Liver (tissue), 9 donors: ENCODE measurements around the gene PAX7. TPM values are rescaled to one million over a fixed set of nuclear protein-coding genes. Genes with fewer than 3 reads are reported as not detected.

Experiments
- DNase-seq: peaks from one replicate; pipeline ENCODE4 v3.0.0-alpha.2; 2017; ENCODE audit warnings: low spot score
- H3K27ac ChIP-seq, 2 donors: one replicate each; pipeline ENCODE4 v1.7.0; 2013; ENCODE audit warnings: inconsistent platforms in 2 of 2, low read length in 2 of 2, control low read depth in 1 of 2, low read depth in 1 of 2, mild to moderate bottlenecking in 1 of 2
- H3K27me3 ChIP-seq, 4 donors: one replicate each; pipeline versions ENCODE4 v1.6.1 to v1.7.0; 2013; ENCODE audit warnings: low read length in 3 of 4, inconsistent platforms in 1 of 4, mild to moderate bottlenecking in 1 of 4, moderate library complexity in 1 of 4; ENCODE audit not compliant: control insufficient read depth in 4 of 4, insufficient read depth in 4 of 4
- H3K36me3 ChIP-seq, 4 donors: one replicate each; pipeline versions ENCODE4 v1.6.1 to v1.7.0; 2013; ENCODE audit warnings: low read length in 3 of 4, mild to moderate bottlenecking in 3 of 4, low read depth in 1 of 4, moderate library complexity in 1 of 4; ENCODE audit not compliant: control insufficient read depth in 4 of 4, insufficient read depth in 3 of 4
- H3K4me1 ChIP-seq, 4 donors: one replicate each; pipeline versions ENCODE4 v1.6.1 to v1.7.0; 2013; ENCODE audit warnings: low read length in 3 of 4, mild to moderate bottlenecking in 3 of 4, moderate library complexity in 1 of 4; ENCODE audit not compliant: control insufficient read depth in 4 of 4, insufficient read depth in 4 of 4
- H3K4me3 ChIP-seq, 3 donors: one replicate each; pipeline versions ENCODE4 v1.6.1 to v1.7.0; 2013; ENCODE audit warnings: low read length in 3 of 3, control low read depth in 1 of 3, low read depth in 1 of 3, mild to moderate bottlenecking in 1 of 3
- H3K9ac ChIP-seq, 2 donors: one replicate each; pipeline ENCODE4 v1.7.0; 2013; ENCODE audit warnings: low read length in 2 of 2, mild to moderate bottlenecking in 2 of 2, moderate library complexity in 2 of 2, control low read depth in 1 of 2, low read depth in 1 of 2
- H3K9me3 ChIP-seq, 4 donors: one replicate each; pipeline versions ENCODE4 v1.6.1 to v1.7.0; 2013; ENCODE audit warnings: low read length in 3 of 4; ENCODE audit not compliant: control insufficient read depth in 4 of 4
- ATF3 ChIP-seq: IDR thresholded peaks from 2 replicates; pipeline ENCODE4 v1.6.1; 2016; ENCODE audit warnings: antibody characterized with exemption
- CTCF ChIP-seq: fragments of 150-350 bp; IDR thresholded peaks from 2 replicates; pipeline ENCODE4 v1.5.1; 2017; ENCODE audit warnings: improper control_type of control experiment, low read depth, low read length; ENCODE audit not compliant: missing input control
- EGR1 ChIP-seq, 2 donors: IDR thresholded peaks; 2 replicates each; pipeline ENCODE4 v1.6.1; 2016 to 2018; ENCODE audit warnings: antibody characterized with exemption in 2 of 2, low read depth in 2 of 2
- FOXA1 ChIP-seq: IDR thresholded peaks from 2 replicates; pipeline ENCODE4 v1.6.1; 2016; ENCODE audit warnings: antibody characterized with exemption
- FOXA2 ChIP-seq: IDR thresholded peaks from 2 replicates; pipeline ENCODE4 v1.6.1; 2016; ENCODE audit warnings: antibody characterized with exemption
- GABPA ChIP-seq, 2 donors: IDR thresholded peaks in 1 of 2; conservative IDR thresholded peaks in 1 of 2; 2 replicates each; pipeline ENCODE4 v1.6.1; 2016; ENCODE audit warnings: antibody characterized with exemption in 2 of 2, mild to moderate bottlenecking in 1 of 2, moderate library complexity in 1 of 2
- HNF4A ChIP-seq, 2 donors: conservative IDR thresholded peaks; 2 replicates each; pipeline ENCODE4 v1.6.1; 2016; ENCODE audit warnings: antibody characterized with exemption in 2 of 2, mild to moderate bottlenecking in 2 of 2
- HNF4G ChIP-seq: IDR thresholded peaks from 2 replicates; pipeline ENCODE4 v1.6.1; 2016; ENCODE audit warnings: antibody characterized with exemption
- JUND ChIP-seq, 2 donors: IDR thresholded peaks; 2 replicates each; pipeline ENCODE4 v1.6.1; 2016; ENCODE audit warnings: antibody characterized with exemption in 2 of 2
- MAX ChIP-seq: IDR thresholded peaks from 2 replicates; pipeline ENCODE4 v1.6.1; 2016; ENCODE audit warnings: antibody characterized with exemption
- NR2F2 ChIP-seq: IDR thresholded peaks from 2 replicates; pipeline ENCODE4 v1.6.1; 2016; ENCODE audit warnings: antibody characterized with exemption
- RAD21 ChIP-seq, 2 donors: IDR thresholded peaks; 2 replicates each; pipeline ENCODE4 v1.6.1; 2016; ENCODE audit warnings: antibody characterized with exemption in 2 of 2, mild to moderate bottlenecking in 2 of 2
- REST ChIP-seq: IDR thresholded peaks from 2 replicates; pipeline ENCODE4 v1.6.1; 2016; ENCODE audit warnings: antibody characterized with exemption, mild to moderate bottlenecking
- RXRA ChIP-seq, 2 donors: IDR thresholded peaks; 2 replicates each; pipeline ENCODE4 v1.6.1; 2017 to 2018; ENCODE audit warnings: antibody characterized with exemption in 2 of 2, mild to moderate bottlenecking in 1 of 2
- SP1 ChIP-seq: IDR thresholded peaks from 2 replicates; pipeline ENCODE4 v1.6.1; 2018; ENCODE audit warnings: antibody characterized with exemption, mild to moderate bottlenecking
- TAF1 ChIP-seq: conservative IDR thresholded peaks from 2 replicates; pipeline ENCODE4 v1.6.1; 2016; ENCODE audit warnings: antibody characterized with exemption, mild to moderate bottlenecking
- YY1 ChIP-seq: IDR thresholded peaks from 2 replicates; pipeline ENCODE4 v1.6.1; 2016; ENCODE audit warnings: antibody characterized with exemption, mild to moderate bottlenecking
- ZBTB33 ChIP-seq: IDR thresholded peaks from 2 replicates; pipeline ENCODE4 v1.6.1; 2016; ENCODE audit warnings: antibody characterized with exemption
- WGBS: extraction: QIAGEN DNeasy Blood & Tissue Kit; methylation state at CpG from one replicate; pipeline ENCODE4 v1.1.7; 2013; 5-methylcytosine and 5-hydroxymethylcytosine counted together
- polyA plus RNA-seq, 2 donors: library from polyadenylated mRNA; stranded (reverse) in 1 of 2; unstranded in 1 of 2; fragments of 200-250 nt in 1 of 2; fragments of >200 nt in 1 of 2; fragmentation: Nextera tagmentation in 1 of 2; extraction: Ambion mirVana in 1 of 2; gene quantifications; one replicate each; pipeline versions ENCODE4 v1.2.1 to v1.2.3, GENCODE V29; 2013 to 2015
- total RNA-seq, 2 donors: library from RNA; depleted of rRNA; stranded (reverse); fragments of >200 nt; gene quantifications; one replicate each; pipeline ENCODE4 v1.2.3, GENCODE V29; 2014
- donor health status: healthy.
- donor health status: healthy.
- donor health status: healthy.
- donor health status: healthy.
- donor health status: healthy.

The PAX7 gene
- total and polyA plus RNA-seq, 4 donors: not detected

- Histone ChIP-seq H3K4me1 (no peaks in the 10 kb centered on the region), H3K9ac (no peak overlapping the region), H3K9me3 (no peaks in the 10 kb centered on the region), H3K27ac (no peak overlapping the region), H3K27me3 (peaks cover 0 to 4% (median 0%) of the 10 kb centered on the region in 4 donors), H3K4me3 (no peak overlapping the region), H3K36me3 (no peaks in the 10 kb centered on the region)
- no peak for DNase-seq
- 47% methylated on average over 3 of the region's 3 CpGs for WGBS
- TF ChIP-seq ZBTB33: no peak
- no peak for TF ChIP-seq JUND (IDR thresholded peaks at IDR 0.05)
- TF ChIP-seq FOXA1: no peak
- no peak for TF ChIP-seq EGR1 (IDR thresholded peaks at IDR 0.05; ENCODE audit: low read depth in 2 of 2)
- no peak for TF ChIP-seq RXRA (IDR thresholded peaks at IDR 0.05)
- TF ChIP-seq MAX: no peak
- no peak for TF ChIP-seq GABPA (IDR thresholded peaks at IDR 0.05 in 1 of 2, conservative IDR thresholded peaks at IDR 0.05 in 1 of 2)
- TF ChIP-seq TAF1: no peak
- no peak for TF ChIP-seq HNF4A (conservative IDR thresholded peaks at IDR 0.05)
- TF ChIP-seq RAD21 (IDR thresholded peaks at IDR 0.05): no peak
- no peak for TF ChIP-seq FOXA2
- no peak for TF ChIP-seq ATF3
These were observed 146.1 kb downstream of the PAX7 start for GRCh38 chr1:18776777-18777176.

GRCh38 chr1:18778437-18778836, 147.8 kb downstream of the PAX7 start:
- Histone ChIP-seq H3K27ac (no peak overlapping the region), H3K4me3 (no peak overlapping the region), H3K9ac (no peak overlapping the region), H3K9me3 (no peaks in the 10 kb centered on the region), H3K27me3 (peaks cover 0 to 4% (median 0%) of the 10 kb centered on the region in 4 donors), H3K36me3 (no peaks in the 10 kb centered on the region), H3K4me1 (no peaks in the 10 kb centered on the region)
- TF ChIP-seq HNF4G (no peak), CTCF (no peak), MAX (no peak), RXRA (IDR thresholded peaks at IDR 0.05) (no peak), JUND (IDR thresholded peaks at IDR 0.05) (no peak), EGR1 (IDR thresholded peaks at IDR 0.05; ENCODE audit: low read depth in 2 of 2) (no peak), NR2F2 (no peak), FOXA2 (no peak), TAF1 (no peak), ZBTB33 (no peak), YY1 (no peak), HNF4A (conservative IDR thresholded peaks at IDR 0.05) (no peak), ATF3 (no peak), RAD21 (IDR thresholded peaks at IDR 0.05) (no peak), GABPA (IDR thresholded peaks at IDR 0.05 in 1 of 2, conservative IDR thresholded peaks at IDR 0.05 in 1 of 2) (no peak), REST (no peak), FOXA1 (no peak), SP1 (no peak)
- WGBS: 38% methylated on average over 6 of the region's 6 CpGs
- DNase-seq: no peak
